ENCODE results near the gene CHST10.
"Not testable (repeated sequence)": the region's sequence is repeated elsewhere in the genome, so short reads cannot be mapped to it uniquely, and the experiment has no call there.

Gene CHST10

GRCh38 chr2:100416935-100417710 is at the start of gene CHST10:
Gene CHST10 (minus strand): TSS chr2:100417668. CDS start chr2:100406675, 10,993 bp downstream.
- DNase-seq (ENCODE audit: low read depth): peak; percentile 59

GRCh38 chr2:100460904-100461530 is 43.5 kb upstream of the CHST10 start:
- no peak for DNase-seq (ENCODE audit: low read depth)

DNA sequence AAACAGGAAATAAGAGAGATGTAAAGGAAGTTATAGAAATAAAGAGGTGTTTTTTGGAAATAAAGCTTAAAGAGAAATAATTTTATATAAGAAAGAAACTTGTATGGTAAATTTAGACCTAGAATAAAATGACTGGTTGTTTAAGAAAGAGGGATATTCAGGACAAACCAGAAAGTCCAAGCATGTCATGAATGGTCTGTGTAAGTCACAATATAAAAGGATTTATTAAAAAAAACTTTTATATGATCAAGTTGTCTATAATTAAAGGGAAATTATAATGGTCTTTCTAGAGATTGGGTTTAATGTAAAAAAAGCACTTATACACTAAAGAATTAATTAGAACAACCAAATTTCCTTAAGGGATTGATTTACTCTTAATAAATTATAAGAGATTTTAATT is 38.9 kb upstream of the CHST10 start:
- not testable (repeated sequence) for DNase-seq (ENCODE audit: low read depth)

GRCh38 chr2:100453853-100454252 is 36.4 kb upstream of the CHST10 start:
- no peak for DNase-seq (ENCODE audit: low read depth)

GRCh38 chr2:100451734-100452133 is 34.3 kb upstream of the CHST10 start:
- no peak for DNase-seq (ENCODE audit: low read depth)

GRCh38 chr2:100451092-100451491 is 33.6 kb upstream of the CHST10 start:
- no peak for DNase-seq (ENCODE audit: low read depth)

DNA sequence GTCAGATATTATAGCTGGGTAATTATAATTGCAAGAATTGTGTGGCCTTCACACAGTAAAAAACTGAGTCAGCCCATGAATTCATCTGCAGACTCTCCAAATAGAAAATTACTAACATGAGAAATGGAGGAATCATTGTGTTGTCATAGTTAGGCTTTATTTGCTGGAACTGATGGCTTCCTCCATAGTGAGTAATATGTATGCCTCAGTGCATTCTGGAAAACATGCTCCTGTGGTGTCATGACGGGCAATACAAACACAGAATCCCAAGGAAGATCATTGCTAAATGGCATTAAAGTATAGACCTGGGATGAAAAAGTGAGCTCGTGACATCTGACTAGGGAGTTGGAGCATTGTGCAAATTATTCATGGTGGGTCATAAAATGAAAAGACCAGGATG is 29.2 kb upstream of the CHST10 start:
- no peak for DNase-seq (ENCODE audit: low read depth)

- no peak for DNase-seq (ENCODE audit: low read depth)
Observed at GRCh38 chr2:100437751-100438150, 20.3 kb upstream of the CHST10 start.

GRCh38 chr2:100429726-100430125 is 12.3 kb upstream of the CHST10 start:
- DNase-seq (ENCODE audit: low read depth): no peak

DNA sequence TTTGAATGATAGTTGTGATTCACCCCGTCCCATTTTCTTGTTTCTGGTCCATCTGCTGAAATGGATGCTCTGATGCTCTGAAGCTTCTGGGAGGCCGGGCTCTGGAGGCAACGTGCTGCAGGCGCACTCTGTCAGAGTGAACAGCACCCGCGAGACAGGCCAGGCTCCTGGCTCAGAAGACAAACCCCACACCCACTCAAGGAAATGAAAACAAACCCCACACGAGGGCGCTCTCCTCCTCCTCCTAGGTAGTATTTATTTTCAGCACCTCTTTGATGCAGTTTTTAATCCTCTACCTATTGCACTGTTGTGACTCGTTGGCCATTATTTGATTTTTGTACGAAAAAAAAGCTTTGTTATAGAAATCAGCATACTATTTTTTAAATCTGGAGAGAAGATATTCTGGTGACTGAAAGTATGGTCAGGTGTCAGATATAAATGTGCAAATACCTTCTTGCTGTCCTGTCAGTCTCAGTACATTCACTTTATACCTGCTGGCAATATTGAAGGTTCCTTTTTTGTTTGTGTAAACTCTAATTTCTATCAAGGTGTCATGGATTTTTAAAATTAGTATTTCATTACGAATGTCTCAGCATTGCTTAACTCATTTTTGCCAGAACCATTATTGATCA is 10.3 kb upstream of the CHST10 start:
- peak; percentile 49 for DNase-seq (ENCODE audit: low read depth)

DNA sequence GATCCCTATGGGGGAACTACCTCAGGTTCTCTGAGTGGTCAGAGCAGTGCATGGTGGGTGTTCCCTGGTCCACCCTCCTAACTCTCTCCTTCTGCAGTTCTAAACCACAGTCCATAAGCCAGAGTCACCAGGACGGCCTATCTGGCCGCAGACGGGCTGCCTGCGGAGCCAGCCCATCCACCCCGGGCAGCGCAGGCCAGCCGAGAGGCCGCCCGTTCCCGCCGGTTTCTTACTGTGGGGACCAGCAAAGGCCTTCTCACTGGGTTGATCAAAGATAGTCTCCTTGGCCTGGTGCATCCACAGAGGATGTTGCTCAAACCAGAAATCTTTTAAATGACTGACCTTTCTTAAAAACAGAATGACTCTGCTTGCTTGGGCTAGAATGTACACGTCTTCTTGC is 9.6 kb upstream of the CHST10 start:
- no peak for DNase-seq (ENCODE audit: low read depth)

GRCh38 chr2:100426384-100426720 is 8.9 kb upstream of the CHST10 start:
- DNase-seq (ENCODE audit: low read depth): no peak

DNA sequence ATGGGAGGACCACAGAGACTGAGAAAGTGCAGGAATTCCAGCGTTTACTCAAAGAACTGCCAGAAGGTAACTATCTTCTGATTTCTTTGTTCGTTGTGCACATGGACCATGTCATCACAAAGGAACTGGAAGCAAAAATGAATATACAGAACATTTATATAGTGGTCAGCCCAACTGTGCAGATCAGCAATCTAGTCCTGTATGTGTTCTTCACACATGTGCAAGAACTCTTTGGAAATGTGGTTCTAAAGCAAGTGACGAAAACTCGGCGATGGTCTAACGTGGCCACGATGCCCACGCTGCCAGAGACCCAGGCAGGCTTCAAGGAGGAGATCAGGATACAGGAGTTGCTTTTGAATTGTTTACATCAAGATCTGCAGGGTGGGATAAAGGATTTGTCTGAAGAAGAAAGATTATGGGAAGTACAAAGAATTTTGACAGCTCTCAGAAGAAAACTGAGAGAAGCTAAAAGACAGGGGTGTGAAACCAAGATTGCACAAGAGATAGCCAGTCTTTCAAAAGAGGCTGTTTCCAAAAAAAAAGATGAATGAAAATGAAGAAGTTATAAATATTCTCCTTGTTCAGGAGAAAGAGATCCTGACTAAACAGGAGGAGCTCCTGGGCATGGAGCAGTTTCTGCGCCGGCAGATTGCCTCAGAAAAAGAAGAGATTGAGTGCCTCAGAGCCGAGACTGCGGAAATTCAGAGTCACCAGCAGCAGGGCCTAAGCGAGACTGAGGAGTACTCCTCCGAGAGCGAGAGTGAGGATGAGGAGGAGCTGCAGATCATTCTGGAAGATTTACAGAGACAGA is 8.3 kb upstream of the CHST10 start:
- no peak for DNase-seq (ENCODE audit: low read depth)

DNA sequence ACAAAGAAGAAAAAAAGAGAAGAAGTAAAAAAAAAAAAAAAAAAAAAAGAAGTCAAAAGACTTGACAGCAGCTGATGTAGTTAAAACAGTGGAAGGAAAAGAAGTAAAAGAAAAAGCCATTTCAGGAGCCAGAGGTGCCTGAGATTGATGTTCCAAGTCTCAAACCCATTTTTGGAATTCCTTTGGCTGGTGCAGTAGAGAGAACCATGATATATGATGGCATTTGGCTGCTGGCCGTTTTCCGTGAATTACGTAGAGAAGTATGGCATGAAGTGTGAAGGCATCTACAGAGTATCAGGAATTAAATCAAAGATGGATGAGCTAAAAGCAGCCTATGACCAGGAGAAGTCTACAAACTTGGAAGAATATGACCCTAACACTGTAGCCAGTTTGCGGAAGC is 7.6 kb upstream of the CHST10 start:
- DNase-seq (ENCODE audit: low read depth): no peak

DNA sequence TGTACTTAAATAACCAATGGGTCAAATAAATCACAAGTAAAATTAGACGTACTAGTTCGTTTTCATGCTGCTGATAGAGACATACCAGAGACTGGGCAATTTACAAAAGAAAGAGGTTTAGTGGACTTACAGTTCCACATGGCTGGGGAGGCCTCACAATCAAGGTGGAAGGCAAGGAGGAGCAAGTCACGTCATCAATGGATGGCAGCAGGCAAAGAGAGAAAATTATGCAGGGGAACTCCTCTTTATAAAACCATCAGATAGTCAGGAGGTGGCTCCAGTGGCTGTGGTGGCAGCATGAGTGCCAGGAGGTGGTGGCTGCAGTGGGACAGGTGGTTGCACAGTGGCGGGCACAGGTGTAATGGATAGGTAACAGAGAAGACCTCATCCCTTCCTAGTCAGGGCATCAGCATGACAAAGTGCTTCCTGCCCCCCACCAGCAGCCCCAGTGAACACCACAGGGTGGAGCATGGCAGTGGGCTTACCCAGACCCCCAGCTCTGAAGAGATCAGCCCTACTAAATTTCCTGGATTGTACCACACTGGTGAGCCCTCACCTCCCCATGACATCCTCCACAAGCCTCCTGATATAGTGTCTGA is 6.9 kb upstream of the CHST10 start:
- no peak for DNase-seq (ENCODE audit: low read depth)

- peak; percentile 61 for DNase-seq (ENCODE audit: low read depth)
Observed at GRCh38 chr2:100423631-100424030, 6.2 kb upstream of the CHST10 start.

- peak; percentile 46 for DNase-seq (ENCODE audit: low read depth)
Observed at GRCh38 chr2:100422320-100423055, 5.0 kb upstream of the CHST10 start.

DNA sequence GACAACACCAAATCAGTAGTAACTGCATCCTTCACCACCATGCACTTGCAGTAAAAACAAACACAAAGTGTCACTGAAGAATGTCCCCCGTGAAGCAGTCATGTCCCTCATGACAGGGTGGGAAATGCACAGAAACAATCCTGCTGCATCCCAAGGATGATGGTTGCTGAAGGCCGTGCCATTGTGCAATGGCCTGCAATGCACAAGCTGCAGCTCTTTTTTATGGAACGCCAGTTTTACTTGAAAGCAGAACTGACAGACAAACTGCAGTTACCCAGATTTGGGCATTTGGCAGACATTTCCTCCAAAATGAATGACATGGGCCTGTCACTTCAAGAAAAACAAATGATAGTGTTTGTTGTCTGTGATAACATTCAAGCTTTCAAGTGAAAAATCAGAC is 2.4 kb upstream of the CHST10 start:
- no peak for DNase-seq (ENCODE audit: low read depth)

DNA sequence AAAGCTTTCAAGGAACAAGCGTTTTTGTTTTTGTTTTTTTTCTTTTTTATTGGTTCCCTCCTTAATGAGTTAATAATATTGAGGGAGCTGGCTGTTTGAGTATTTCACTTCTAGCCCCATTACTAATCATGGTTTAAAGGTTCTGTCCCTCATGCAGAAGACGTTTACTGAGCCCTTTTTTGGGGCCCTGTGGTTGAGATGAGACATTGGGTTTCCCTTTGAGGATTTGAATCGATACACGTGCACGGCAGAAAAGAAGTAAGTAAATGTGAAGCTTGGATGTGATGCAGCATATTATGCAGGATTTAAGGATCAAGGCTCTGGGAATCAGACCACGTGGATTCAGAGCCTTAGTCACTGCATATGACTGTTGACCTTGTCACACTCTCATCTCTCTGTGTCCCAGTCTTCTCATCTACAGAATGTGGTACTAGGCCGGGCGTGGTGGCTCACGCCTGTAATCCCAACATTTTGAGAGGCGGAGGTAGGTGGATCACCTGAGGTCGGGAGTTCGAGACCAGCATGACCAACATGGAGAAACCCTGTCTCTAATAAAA is 1.0 kb upstream of the CHST10 start:
- no peak for DNase-seq (ENCODE audit: low read depth)

DNA sequence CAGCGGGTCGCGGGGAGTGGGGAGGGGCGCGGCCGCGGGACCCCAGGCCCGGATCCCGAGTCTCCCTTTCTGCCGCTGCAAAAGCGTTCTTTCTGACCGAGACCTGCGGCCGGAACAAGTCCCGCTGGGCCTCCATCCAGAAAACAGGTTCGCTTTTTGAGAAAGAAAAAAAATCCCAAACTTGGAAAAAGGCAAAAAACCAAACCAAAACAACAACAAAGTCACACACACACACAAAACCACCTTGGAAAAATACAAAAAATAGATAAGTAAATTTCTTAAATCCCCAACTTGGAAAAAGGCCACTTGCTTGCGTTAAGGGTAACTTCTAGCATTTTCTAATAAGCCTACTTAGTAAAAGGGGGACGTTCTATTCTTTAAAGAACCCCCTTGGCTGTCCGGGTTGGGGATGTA is 250 bp upstream of the CHST10 start:
- no peak for DNase-seq (ENCODE audit: low read depth)

DNA sequence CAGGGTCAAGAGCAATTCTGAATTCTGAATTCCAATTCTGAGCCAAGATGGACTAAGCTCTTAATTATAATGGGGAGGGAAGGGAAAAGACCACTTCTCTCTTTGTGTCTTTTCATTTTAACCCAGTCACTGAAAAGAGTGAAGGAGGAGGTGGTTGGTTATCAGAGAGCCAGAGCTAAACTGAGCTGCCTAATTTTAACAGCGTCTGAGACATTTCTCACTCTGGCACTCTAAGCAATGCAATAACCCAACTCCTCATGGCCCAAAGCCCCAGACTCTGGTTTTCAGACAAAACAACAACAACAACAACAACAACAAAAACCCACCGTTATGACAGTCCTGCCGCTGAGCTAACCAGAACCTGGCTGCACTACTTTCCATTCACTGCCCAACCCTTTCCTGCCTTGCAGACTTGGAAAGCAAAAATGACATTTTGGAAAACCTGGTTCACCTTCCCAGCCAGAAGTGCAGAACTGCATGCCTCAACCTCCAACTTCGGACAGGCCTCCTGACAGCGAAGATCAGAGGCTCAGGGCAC is 1.0 kb downstream of the CHST10 start:
- DNase-seq (ENCODE audit: low read depth): no peak

All from EH (cell line).